Superior temporal gyrus (tissue), 1 donor: ENCODE measurements around the gene AP4S1.

Source experiments
- DNase-seq: peaks from one replicate; pipeline ENCODE4 v3.0.0-alpha.2; 2016; ENCODE audit errors: extremely low spot score

The AP4S1 gene

DNA sequence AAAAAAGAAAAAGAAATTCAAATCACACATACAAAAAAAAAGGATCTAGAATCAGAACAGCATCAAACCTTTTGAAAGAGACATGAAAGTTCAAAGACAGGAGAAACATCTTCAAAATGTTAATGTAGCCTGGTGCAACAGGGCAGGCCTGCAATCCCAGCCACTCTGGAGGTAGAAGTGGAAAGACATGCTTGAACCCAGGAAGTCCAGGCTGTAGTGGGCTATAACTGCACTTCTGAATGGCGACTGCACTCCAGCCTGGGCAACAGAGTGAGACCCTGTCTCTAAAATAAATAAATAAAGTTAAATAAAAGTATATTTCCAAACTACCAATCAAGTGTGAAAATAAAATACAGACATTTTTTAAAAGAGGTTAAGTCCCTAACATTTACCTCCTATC is 18.7 kb upstream of the AP4S1 start:
- no peak for DNase-seq

DNA sequence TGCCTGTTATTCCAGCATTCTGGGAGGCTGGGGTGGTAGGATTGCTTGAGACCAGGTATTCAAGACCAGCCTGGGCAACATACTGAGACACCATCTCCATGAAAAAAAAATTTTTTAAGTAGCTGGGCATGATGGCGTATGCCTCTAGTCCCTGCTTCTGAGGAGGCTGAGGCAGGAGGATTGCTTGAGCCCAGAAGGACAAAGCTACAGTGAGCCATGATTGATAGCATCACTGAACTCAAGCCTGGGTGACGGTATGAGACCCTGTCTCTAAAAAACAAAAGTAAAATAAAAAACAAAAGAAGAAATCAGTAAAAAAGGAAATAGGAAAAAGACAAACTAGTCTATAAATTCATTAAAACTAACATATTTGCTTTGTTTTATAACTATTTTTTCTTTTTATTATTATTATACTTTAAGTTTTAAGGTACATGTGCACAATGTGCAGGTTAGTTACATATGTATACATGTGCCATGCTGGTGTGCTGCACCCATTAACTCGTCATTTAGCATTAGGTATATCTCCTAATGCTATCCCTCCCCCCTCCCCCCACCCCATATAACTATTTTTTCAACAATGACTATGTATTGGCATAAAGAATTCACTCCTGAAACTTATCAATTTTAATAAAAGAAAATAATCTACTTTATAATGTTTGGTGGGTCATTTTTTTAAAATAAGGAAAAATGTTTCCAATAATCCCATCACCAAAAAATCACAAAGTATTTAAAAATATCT is 15.4 kb upstream of the AP4S1 start:
- DNase-seq, result no peak

GRCh38 chr14:31010935-31011334 is 14.5 kb upstream of the AP4S1 start:
- no peak for DNase-seq

GRCh38 chr14:31013841-31014240 is 11.6 kb upstream of the AP4S1 start:
- DNase-seq, result no peak

- DNase-seq, result no peak
These were observed 7.3 kb upstream of the AP4S1 start for GRCh38 chr14:31018057-31018645.

DNA sequence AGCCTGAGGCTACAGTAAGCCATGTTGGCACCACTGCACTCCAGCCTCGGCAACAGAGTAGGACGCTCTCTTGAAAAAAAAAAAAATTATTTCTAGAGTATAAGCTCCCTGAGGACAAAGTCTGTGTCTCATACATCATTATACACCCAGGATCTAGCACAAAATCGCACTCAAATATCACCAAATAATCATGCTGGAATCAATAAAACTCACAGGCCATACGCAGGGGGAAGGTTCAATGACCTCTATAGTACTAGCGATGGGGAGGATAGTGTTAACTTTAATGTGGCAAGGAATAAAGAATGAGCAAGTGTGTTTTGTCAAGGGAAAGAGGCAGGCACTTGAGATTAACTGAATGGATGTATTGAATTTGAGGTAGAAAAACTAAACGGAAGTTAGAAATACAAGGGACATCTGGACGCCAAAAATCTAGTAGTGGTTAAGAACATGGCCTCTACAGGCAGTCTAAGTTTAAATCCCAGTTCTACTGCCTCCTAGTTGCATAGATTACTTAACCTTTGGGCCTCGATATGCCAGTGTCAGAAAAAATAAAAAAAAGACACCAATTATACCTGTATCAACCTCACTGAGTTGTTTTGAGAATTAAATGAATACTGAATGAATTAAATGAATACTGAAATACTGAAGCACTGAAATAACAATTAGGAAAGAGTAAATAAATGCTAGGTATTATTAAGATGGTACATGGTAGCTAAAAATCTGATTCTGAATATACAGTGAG is 4.4 kb upstream of the AP4S1 start:
- DNase-seq, result no peak

- no peak for DNase-seq
These were observed 3.9 kb upstream of the AP4S1 start for GRCh38 chr14:31021576-31021949.

DNA sequence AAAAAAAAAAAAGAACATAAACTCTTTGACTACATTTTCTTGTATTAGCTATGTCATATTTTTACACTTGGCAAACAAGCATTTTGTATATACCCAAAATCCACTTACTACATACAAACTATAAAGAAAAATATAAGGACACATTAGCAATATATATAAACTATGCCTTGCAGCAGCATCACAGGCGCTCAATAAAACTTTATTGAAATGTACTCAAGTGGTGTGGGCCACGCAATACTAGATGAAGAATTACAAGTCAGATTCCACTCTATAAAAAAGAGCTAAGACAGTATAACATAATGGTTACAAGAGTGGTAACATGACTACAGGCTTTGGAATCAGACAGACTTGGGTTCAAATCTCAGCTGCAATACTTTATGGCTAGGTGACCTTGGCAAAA is 3.1 kb upstream of the AP4S1 start:
- no peak for DNase-seq

DNA sequence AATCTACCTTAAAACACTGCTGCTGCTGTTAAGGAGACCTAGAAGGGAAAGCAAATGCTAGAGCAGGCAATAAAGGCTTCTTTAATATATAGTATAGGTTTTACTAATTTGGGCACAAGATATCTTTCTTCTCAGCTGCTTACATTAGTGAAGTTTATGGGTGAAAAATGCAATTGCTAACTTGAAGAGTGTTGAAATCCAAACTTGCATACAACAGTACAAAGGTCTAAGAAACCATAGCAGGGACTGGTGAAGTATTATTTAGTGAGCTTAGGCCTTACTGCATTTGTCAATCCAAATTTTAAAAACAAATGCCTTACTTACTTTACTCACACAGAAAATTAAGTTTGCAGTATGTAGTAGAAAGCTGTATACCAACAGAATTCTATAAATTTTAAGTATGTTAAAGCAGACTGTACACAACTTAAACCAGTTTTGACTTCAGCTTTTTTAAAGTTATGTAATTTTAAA is 1.4 kb upstream of the AP4S1 start:
- DNase-seq, result peak; percentile 16

DNA sequence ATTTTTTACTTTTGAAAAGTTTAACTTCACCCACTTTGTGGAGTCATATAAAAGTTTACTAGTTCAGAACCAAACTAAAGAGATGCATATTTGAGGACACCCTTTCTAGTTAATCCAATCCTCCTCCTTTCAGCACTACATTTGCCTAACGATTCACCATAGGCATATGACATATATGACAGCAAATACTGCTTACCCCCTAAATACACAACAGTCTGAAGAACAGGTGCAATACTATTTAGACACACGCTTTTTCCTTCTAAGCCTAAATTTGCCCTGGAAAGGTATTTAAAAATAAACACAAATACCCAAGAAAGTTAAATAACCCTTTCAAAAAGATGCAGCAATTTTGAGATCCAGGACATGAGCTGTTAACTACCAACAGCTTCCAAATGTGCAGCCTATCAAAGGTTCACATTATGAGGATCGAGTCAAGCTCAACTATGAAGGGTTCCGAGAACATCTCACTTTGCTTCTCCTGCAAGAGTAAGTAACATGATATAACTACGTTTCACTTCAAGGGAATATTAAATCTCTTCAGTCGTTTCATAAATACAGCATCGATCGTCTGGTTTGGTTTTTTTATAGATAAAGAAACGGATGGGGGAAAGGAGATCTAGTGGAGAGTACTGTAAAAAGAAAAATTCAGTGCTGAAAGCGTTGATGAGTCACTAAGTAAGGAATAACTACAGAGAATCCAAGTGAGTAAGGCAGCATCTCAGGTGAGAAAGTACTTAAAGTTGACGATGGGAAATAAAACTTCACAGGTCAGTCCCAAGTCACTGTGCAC is 677 bp upstream of the AP4S1 start:
- peak; percentile 47 for DNase-seq

- no peak for DNase-seq
These were observed 614 bp downstream of the AP4S1 start, which contains the start of gene STRN3 for GRCh38 chr14:31026077-31026449. Gene STRN3, minus strand, starts transcription at chr14:31026379. Its CDS starts 194 bp downstream, at chr14:31026185.

DNA sequence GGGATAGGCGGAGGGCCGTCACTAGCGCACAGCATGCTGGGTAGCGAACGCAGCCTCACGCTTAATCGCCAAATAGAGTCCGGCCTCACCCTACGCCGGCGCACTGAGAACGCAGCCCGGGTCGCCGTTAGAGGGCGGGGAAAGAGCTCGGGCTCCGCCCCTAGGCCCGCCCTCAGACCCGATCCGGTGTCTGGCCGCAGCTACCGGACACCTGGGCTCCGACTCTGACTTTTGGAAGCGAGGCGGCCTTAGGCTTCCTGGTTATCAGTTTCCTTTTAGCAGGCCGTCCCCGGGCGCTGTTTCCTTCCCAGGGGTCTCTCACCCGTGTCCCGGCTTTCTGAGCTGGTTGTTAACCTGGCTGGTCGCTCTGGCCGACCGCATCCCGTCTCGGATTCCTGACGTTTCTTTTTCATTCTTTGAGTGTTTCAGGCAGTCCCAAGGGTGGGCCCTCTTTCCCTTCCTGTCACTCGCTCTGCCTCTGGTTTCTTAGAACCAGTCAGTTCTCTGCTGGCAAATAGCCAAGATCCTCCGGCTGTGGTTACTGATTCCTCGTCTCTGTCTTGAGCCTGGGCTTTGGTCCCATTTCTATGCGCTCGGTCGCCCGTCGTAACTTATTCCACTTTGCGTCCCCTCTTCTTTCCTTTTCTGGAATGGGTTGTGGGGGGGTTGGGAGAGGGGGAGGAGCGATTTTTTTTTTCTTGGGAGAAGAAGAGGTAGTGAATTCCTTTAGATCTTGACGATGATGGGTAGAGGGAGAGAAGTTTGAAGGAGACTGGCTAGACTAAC is 1.2 kb downstream of the AP4S1 start:
- DNase-seq, result peak; percentile 97

- DNase-seq, result no peak
These were observed 2.4 kb downstream of the AP4S1 start for GRCh38 chr14:31027847-31028246.

DNA sequence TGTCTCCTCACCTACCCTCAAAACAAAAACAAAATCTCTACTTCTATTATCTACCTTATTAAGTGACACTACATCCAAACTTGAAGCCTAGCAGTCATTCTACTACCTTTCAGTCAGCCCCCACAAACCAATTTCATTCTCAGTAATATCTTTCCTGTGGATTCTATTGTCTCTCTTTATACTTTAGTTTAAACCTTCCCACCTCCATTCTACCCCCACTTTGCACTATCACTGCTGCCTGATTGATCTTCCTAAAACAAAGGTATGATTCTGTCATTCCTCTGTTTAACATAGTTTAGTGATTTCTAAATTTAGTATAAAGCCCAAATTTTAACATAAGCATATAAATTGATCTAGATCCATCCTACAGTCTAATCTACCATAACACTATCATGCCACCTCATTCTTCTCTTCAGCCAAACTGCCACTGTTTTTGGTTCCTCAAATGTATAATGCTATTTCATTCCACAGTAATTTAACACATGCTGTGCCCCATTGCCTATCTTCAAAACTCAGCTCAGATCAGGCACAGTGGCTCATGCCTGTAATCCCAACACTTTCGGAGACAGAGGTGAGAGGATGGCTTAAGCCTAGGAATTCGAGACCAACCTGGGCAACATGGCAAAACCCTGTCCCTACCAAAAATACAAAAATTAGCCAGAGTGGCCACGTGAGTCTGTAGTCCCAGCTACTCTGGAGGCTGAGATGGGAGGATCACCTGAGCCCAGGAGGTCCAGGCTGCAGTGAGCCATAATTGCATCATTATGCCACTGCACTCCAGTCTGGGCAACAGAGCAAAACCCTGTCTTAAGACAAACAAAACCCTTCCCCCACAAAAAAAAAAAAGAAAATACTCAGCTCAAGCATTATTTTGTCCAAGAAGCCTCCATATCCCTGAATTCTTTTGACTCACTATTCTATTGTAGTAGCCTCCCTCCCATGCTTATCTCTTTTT is 3.8 kb downstream of the AP4S1 start:
- no peak for DNase-seq

DNA sequence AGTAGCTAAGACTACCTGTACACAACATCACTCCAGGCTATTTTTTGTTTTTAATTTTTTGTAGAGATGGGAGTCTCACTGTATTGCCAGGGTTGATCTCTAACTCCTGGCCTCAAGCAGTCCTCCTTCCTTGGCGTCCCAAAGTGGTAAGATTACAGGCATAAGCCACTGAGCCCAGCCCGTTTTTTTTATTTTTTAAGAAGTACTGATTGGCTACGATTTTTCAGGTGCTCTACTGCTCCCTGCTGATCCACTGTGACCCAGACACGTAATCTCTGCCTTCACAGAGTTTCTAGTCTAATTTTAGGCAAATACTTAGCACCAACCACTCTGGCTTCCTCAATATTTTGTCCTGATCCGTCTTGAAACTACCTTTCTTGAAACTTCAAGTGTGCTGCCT is 5.0 kb downstream of the AP4S1 start:
- DNase-seq, result no peak

GRCh38 chr14:31036552-31036951 is 11.1 kb downstream of the AP4S1 start:
- DNase-seq, result no peak

- DNase-seq, result no peak
These were observed 12.3 kb downstream of the AP4S1 start for GRCh38 chr14:31037709-31038221.

GRCh38 chr14:31038521-31039166 is 13.2 kb downstream of the AP4S1 start:
- DNase-seq, result no peak

DNA sequence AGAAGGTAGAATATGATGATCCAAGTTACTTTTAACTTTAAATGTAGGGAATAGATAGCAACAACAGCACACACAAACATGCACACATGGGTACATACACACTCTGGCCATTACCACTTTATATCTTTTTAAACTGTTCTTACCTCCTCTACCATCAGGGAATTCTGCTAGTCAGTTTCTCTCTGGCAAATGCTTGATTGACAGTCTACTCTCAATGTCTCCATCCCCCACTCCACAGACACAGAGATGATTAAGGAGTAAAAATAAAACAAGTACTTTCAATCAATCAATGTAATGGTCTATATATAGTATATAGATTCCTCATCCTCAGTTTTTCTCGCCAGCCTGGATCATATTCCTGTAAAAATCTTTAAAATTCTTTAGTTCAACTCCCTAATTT is 16.9 kb downstream of the AP4S1 start:
- DNase-seq, result no peak
